GM06990 (cell line): ENCODE results near the gene GNL1.

Experiments
- DNase-seq: peaks from one replicate; pipeline ENCODE4 v3.0.0-alpha.2; 2011; ENCODE audit not compliant: insufficient read length; ENCODE audit errors: extremely low read depth
- H3K27me3 ChIP-seq: replicated peaks from 2 replicates; pipeline ENCODE4 v1.6.0; 2011; ENCODE audit warnings: low read length; ENCODE audit not compliant: control insufficient read depth, insufficient read depth
- H3K36me3 ChIP-seq: 2 replicates; pipeline ENCODE4 v1.5.1; 2011; ENCODE audit warnings: low read length; ENCODE audit not compliant: control insufficient read depth, insufficient read depth
- H3K4me3 ChIP-seq: replicated peaks from 2 replicates; pipeline ENCODE4 v1.5.1; 2011; ENCODE audit warnings: low read depth, mild to moderate bottlenecking, control low read depth, low read length
- TF ChIP-seq, protein P1 (sequence below): IDR thresholded peaks from 2 replicates; pipeline ENCODE4 v1.5.1; 2011; ENCODE audit warnings: low read length, control low read depth, mild to moderate bottlenecking, inconsistent platforms; ENCODE audit not compliant: insufficient read depth, poor library complexity, severe bottlenecking

GNL1 gene, protein sequence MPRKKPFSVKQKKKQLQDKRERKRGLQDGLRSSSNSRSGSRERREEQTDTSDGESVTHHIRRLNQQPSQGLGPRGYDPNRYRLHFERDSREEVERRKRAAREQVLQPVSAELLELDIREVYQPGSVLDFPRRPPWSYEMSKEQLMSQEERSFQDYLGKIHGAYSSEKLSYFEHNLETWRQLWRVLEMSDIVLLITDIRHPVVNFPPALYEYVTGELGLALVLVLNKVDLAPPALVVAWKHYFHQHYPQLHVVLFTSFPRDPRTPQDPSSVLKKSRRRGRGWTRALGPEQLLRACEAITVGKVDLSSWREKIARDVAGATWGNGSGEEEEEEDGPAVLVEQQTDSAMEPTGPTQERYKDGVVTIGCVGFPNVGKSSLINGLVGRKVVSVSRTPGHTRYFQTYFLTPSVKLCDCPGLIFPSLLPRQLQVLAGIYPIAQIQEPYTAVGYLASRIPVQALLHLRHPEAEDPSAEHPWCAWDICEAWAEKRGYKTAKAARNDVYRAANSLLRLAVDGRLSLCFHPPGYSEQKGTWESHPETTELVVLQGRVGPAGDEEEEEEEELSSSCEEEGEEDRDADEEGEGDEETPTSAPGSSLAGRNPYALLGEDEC

DNA sequence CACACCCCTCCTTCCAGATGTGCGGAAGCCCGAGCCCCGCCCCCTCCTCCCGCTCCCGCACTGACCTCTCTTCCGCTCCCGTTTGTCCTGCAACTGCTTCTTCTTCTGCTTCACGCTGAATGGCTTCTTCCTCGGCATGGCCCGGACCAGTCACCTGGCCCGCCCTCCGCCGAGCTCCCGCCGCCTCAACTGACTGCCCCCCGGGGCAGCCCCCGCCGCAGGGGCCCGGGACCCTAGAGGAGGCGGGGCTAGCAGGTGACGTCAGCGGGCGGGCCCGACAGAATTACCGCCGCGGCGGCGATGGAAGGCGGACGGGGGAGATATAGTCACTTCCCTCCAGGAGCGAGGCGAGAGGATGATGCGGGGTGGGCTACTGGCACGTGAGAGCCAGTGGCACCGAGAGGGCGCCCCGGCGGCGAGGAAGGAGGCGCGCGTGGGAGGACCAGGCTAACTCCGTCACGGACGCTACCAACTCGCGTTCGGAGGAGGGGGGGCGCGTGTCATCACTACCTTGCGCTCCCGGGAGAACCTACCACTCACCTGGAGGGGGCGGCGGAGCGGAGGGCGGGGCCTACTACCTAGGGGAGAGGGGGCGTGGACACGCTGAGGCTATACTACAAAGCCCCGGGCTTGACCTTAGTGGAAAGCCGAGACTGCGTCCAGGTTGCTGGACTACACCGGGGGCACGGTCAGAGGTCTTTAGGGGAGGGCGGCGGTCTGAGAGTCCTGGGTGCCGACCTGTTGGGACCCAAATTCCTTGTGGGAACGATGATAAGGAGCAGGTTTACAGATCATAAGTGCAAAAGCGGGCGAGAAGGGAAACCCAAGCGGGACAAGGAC lies at the start of gene GNL1:
TSS of gene GNL1 (minus strand) at position 424 of the 840 bp plus-strand sequence. CDS start at position 138, 286 bp downstream.
- Histone ChIP-seq H3K4me3 (peak within 1 kb of the TSS; percentile 99), H3K36me3 (peaks cover 10% of the 10 kb centered on the region), H3K27me3 (no peaks in the 10 kb centered on the region)
- TF ChIP-seq, protein P1, sequence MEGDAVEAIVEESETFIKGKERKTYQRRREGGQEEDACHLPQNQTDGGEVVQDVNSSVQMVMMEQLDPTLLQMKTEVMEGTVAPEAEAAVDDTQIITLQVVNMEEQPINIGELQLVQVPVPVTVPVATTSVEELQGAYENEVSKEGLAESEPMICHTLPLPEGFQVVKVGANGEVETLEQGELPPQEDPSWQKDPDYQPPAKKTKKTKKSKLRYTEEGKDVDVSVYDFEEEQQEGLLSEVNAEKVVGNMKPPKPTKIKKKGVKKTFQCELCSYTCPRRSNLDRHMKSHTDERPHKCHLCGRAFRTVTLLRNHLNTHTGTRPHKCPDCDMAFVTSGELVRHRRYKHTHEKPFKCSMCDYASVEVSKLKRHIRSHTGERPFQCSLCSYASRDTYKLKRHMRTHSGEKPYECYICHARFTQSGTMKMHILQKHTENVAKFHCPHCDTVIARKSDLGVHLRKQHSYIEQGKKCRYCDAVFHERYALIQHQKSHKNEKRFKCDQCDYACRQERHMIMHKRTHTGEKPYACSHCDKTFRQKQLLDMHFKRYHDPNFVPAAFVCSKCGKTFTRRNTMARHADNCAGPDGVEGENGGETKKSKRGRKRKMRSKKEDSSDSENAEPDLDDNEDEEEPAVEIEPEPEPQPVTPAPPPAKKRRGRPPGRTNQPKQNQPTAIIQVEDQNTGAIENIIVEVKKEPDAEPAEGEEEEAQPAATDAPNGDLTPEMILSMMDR: no peak
- DNase-seq: peak; percentile 98

DNA sequence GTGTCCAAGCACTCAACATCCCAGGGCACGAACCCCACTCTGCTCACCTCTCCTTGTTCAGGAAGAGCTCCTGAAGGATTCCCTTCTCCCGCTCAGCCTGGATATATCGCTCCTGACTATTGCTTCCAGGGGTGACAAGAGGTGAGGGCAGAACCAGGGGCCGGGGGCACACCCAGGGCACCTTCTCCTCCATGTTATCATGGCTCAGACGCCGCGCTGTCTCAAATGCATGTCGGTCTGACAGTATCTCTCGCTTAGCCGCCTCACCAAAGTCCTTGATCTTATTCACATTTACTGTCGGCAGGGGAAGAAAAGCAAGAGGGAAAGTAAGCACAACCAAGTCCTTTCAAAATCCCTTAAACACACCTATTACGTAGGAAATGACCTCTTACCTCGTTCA lies 47.7 kb upstream of the GNL1 start:
- no peaks in the 10 kb centered on the region for H3K27me3 ChIP-seq
- H3K36me3 ChIP-seq: peaks cover 65% of the 10 kb centered on the region
- no peak overlapping the region for H3K4me3 ChIP-seq
- no peak for DNase-seq
- TF ChIP-seq, protein P1: no peak

DNA sequence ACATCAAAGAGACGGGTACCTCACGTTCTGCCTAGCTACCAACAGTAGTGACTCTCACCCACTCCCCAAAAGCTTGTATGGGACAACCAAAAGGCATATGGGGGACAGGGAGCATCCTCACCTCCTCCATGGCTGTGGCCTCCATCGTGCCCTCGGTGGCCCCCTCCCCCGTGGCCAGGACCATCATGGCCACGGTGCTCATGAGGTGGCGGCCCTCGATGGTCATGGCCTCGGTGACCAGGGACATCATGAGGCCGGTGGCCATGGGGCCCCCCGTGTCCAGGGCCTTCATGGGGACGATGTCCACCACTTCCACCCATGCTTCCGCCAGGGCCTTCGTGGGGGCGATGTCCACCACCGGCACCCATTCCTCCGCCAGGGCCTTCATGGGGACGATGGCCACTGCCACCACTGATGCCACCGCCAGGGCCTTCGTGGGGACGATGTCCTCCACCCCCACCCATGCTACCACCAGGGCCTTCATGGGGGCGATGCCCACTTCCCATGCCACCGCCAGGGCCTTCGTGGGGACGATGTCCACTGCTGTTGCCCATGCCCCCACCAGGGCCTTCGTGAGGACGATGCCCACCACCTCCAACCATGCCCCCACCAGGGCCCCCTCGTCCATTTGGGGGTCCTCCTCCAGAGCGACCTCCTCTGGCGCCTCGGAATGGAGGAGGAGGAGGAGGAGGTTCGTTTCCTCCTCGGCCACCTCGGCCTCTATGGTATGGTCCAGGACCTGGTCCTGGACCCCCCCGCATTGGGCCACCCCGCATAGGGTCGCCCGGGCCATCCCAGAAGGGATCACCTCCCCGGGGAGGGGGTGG lies 45.7 kb upstream of the GNL1 start:
- Histone ChIP-seq H3K36me3 (peaks cover 56% of the 10 kb centered on the region), H3K27me3 (no peaks in the 10 kb centered on the region), H3K4me3 (no peak overlapping the region)
- DNase-seq: no peak
- TF ChIP-seq, protein P1: no peak

DNA sequence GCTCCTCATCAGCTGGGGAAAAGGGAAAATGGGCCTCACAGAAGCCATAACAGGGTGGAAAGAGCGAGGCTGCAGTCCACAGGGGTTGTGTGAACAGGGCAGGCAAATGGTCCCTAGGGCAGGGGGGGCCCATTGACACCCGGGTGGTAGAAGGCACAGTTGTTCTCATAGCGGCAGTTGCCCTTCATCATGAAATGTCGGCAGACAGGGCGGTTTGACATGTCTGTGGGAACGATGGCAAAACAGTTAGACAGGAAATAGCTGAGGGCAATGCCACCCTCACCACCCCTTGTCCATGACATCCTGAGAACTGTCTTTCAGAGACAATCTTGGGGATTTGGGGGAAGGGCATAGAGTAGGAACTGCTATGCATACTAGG lies 45.1 kb upstream of the GNL1 start:
- no peak for DNase-seq
- H3K4me3 ChIP-seq: no peak overlapping the region
- H3K36me3 ChIP-seq: peaks cover 54% of the 10 kb centered on the region
- TF ChIP-seq, protein P1: no peak
- no peaks in the 10 kb centered on the region for H3K27me3 ChIP-seq

DNA sequence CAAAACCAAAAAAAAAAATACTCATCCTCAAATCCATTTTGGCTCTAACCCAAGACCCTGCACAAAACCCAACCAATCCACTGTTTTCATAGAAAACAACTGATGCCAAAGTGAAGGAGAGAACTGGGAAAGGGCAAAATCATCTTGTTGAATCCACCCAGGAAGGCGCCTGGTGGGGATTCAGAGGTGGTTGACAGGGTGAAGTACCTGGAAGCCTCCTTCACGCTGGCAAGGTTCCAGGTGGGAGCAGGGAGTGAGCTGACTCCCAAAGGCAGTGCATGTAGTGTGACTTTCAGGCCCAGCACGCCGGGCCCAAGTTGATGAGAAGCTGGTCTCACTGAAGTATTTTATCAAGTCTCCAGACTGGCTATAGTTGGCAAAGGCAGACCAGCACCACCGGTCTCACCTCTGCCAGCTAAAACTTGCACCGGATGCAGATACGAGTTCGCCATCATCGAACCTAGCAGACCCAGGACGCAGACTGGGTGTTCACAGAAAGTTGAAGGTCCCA lies 44.2 kb upstream of the GNL1 start:
- DNase-seq: no peak
- TF ChIP-seq, protein P1: no peak
- Histone ChIP-seq H3K36me3 (peaks cover 48% of the 10 kb centered on the region), H3K4me3 (no peak overlapping the region), H3K27me3 (no peaks in the 10 kb centered on the region)
